C4-2B (cell line): ENCODE measurements around the gene VWC2.
"Not testable (repeated sequence)": the region's sequence is repeated elsewhere in the genome, so short reads cannot be mapped to it uniquely, and the experiment has no call there.

Experiments
- ZFX ChIP-seq: fragments of 450-650 bp; IDR thresholded peaks from 2 replicates; pipeline ENCODE4 v1.6.1; 2017
- TF ChIP-seq, protein P1 (sequence below): fragments of 450-650 bp; conservative IDR thresholded peaks from 2 replicates; pipeline ENCODE4 v1.5.1; 2017; ENCODE audit warnings: mild to moderate bottlenecking

DNA sequence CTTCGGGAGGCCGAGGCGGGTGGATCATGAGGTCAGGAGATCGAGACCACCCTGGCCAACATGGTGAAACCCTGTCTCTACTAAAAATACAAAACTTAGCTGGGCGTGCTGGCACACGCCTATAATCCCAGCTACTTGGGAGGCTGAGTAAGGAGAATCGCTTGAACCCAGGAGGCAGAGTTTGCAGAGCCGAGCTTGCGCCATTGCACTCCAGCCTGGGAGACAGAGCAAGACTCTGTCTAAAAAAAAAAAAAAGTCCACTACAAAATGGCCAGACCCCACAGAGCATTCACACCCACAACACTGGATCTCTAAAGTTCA lies 78.1 kb downstream of the VWC2 start:
- TF ChIP-seq, protein P1, sequence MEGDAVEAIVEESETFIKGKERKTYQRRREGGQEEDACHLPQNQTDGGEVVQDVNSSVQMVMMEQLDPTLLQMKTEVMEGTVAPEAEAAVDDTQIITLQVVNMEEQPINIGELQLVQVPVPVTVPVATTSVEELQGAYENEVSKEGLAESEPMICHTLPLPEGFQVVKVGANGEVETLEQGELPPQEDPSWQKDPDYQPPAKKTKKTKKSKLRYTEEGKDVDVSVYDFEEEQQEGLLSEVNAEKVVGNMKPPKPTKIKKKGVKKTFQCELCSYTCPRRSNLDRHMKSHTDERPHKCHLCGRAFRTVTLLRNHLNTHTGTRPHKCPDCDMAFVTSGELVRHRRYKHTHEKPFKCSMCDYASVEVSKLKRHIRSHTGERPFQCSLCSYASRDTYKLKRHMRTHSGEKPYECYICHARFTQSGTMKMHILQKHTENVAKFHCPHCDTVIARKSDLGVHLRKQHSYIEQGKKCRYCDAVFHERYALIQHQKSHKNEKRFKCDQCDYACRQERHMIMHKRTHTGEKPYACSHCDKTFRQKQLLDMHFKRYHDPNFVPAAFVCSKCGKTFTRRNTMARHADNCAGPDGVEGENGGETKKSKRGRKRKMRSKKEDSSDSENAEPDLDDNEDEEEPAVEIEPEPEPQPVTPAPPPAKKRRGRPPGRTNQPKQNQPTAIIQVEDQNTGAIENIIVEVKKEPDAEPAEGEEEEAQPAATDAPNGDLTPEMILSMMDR: not testable (repeated sequence)
- TF ChIP-seq ZFX: not testable (repeated sequence)
